Mucosa of gallbladder (tissue), 1 donor: ENCODE results near the gene FUZ. TPM values are rescaled to one million over a fixed set of nuclear protein-coding genes. Genes with fewer than 3 reads are reported as not detected.

Source experiments
- DNase-seq: peaks from one replicate; pipeline ENCODE4 v3.0.0-alpha.2; 2020; ENCODE audit warnings: low spot score
- total RNA-seq: library from RNA; stranded (reverse); gene quantifications from one replicate; pipeline ENCODE4 v1.2.1, GENCODE V29; 2021
- donor health status: DM: no; HTN: no; CAD: no.

FUZ gene
- total RNA-seq, 1 donor from 2014 or later = 36.7 TPM

- DNase-seq = no peak
Observed at GRCh38 chr19:49807058-49807903, 5.8 kb downstream of the FUZ start.

GRCh38 chr19:49806620-49806959 lies 6.5 kb downstream of the FUZ start:
- no peak for DNase-seq

GRCh38 chr19:49805822-49806619 lies 7.1 kb downstream of the FUZ start:
- no peak for DNase-seq

- DNase-seq = no peak
Observed at GRCh38 chr19:49803529-49803856, 9.6 kb downstream of the FUZ start.

GRCh38 chr19:49802836-49803528 lies 10.1 kb downstream of the FUZ start:
- no peak for DNase-seq

- peak; percentile 90 for DNase-seq
Observed at GRCh38 chr19:49801966-49802661, 11.0 kb downstream of the FUZ start.

- no peak for DNase-seq
Observed at GRCh38 chr19:49801401-49801888, 11.6 kb downstream of the FUZ start.

- DNase-seq = no peak
Observed at GRCh38 chr19:49800771-49801170, 12.3 kb downstream of the FUZ start.

GRCh38 chr19:49799798-49800376 lies 13.2 kb downstream of the FUZ start:
- no peak for DNase-seq

GRCh38 chr19:49799271-49799797 lies 13.8 kb downstream of the FUZ start:
- no peak for DNase-seq

GRCh38 chr19:49798574-49798973 lies 14.5 kb downstream of the FUZ start:
- no peak for DNase-seq

- DNase-seq = no peak
Observed at GRCh38 chr19:49795615-49796014, 17.5 kb downstream of the FUZ start.

GRCh38 chr19:49793561-49793840 lies 19.6 kb downstream of the FUZ start:
- no peak for DNase-seq

GRCh38 chr19:49792829-49793560 lies 20.1 kb downstream of the FUZ start:
- DNase-seq = no peak

- DNase-seq = no peak
Observed at GRCh38 chr19:49791776-49792445, 21.2 kb downstream of the FUZ start.

- DNase-seq = peak; percentile 49
Observed at GRCh38 chr19:49790866-49791265, 22.2 kb downstream of the FUZ start.

GRCh38 chr19:49788857-49789256 lies 24.2 kb downstream of the FUZ start:
- DNase-seq = no peak

- DNase-seq = no peak
Observed at GRCh38 chr19:49787746-49788145, 25.3 kb downstream of the FUZ start.

GRCh38 chr19:49786376-49786820 lies 26.7 kb downstream of the FUZ start:
- DNase-seq = no peak

GRCh38 chr19:49782515-49782914 lies 30.6 kb downstream of the FUZ start:
- no peak for DNase-seq
